ENCODE results near the gene THAP12. TPM values are rescaled to one million over a fixed set of nuclear protein-coding genes. Genes with fewer than 3 reads are reported as not detected.

Gene THAP12
- total RNA-seq, 1 experiment from 2014 or later = 42.5 TPM

GRCh38 chr11:76313913-76314740, 66.8 kb downstream of the THAP12 start:
- Histone ChIP-seq H3K18ac (ENCODE audit: insufficient read length, low read depth, low read length) (no peak overlapping the region), H4K8ac (replicated peaks; ENCODE audit: insufficient read length, low read depth, low read length) (no peak overlapping the region), H2AFZ (ENCODE audit: low read length) (no peak overlapping the region), H3K23ac (ENCODE audit: insufficient read length, low read depth, low read length) (no peak overlapping the region), H2BK20ac (ENCODE audit: low read depth, low read length, poor library complexity, severe bottlenecking) (no peak overlapping the region), H3K23me2 (ENCODE audit: insufficient read length, low read depth, low read length, poor library complexity, severe bottlenecking) (no peaks in the 10 kb centered on the region), H2BK15ac (ENCODE audit: low read depth, low read length) (no peak overlapping the region), H3K56ac (ENCODE audit: insufficient read length, low read depth, low read length) (no peak overlapping the region), H3K9ac (ENCODE audit: extremely low read depth, insufficient read length, low read length) (no peak overlapping the region), H4K20me1 (ENCODE audit: control insufficient read depth, insufficient read depth, insufficient read length) (no peaks in the 10 kb centered on the region), H2AK5ac (ENCODE audit: insufficient read length, low read length) (no peak overlapping the region), H2BK5ac (ENCODE audit: insufficient read length, low read length) (no peak overlapping the region), H3K4me2 (ENCODE audit: insufficient read depth, insufficient read length, low read length) (peak overlapping the region; percentile 2), H2BK12ac (ENCODE audit: insufficient read length, low read depth, low read length) (no peak overlapping the region), H3K4me1 (ENCODE audit: insufficient read depth, low read length) (no peaks in the 10 kb centered on the region), H3K14ac (ENCODE audit: insufficient read depth, low read length) (no peak overlapping the region), H3K27ac (ENCODE audit: insufficient read length, low read depth, low read length) (no peak overlapping the region), H3K79me2 (ENCODE audit: insufficient read depth, low read length) (no peaks in the 10 kb centered on the region), H3K79me1 (ENCODE audit: insufficient read depth, low read depth, low read length, poor library complexity, severe bottlenecking) (no peaks in the 10 kb centered on the region), H3K4ac (ENCODE audit: low read depth, low read length) (no peak overlapping the region), H2BK120ac (ENCODE audit: low read depth, low read length, poor library complexity, severe bottlenecking) (no peak overlapping the region), H3T11ph (ENCODE audit: low read length) (no peak overlapping the region), H3K27me3 (ENCODE audit: insufficient read depth, low read length) (no peaks in the 10 kb centered on the region), H3K9me3 (ENCODE audit: control insufficient read depth, low read depth, low read length) (no peaks in the 10 kb centered on the region), H4K5ac (ENCODE audit: insufficient read length, low read depth, low read length) (no peak overlapping the region), H4K91ac (ENCODE audit: insufficient read length, low read depth, low read length) (no peak overlapping the region)
- H3K4me3 Mint-ChIP-seq = no peak overlapping the region; a peak in 1 of 5 replicates
- no peak overlapping the region for H3K27ac Mint-ChIP-seq
- WGBS (ENCODE audit: extremely low coverage, insufficient read length, low lambda C conversion rate) = no CpG with 5 or more reads among the region's 15 CpGs
- no peaks in the 10 kb centered on the region for H3K36me3 Mint-ChIP-seq (ENCODE audit: insufficient read depth in 1 of 3, low read depth in 3 of 3)
- TF ChIP-seq, protein P1, sequence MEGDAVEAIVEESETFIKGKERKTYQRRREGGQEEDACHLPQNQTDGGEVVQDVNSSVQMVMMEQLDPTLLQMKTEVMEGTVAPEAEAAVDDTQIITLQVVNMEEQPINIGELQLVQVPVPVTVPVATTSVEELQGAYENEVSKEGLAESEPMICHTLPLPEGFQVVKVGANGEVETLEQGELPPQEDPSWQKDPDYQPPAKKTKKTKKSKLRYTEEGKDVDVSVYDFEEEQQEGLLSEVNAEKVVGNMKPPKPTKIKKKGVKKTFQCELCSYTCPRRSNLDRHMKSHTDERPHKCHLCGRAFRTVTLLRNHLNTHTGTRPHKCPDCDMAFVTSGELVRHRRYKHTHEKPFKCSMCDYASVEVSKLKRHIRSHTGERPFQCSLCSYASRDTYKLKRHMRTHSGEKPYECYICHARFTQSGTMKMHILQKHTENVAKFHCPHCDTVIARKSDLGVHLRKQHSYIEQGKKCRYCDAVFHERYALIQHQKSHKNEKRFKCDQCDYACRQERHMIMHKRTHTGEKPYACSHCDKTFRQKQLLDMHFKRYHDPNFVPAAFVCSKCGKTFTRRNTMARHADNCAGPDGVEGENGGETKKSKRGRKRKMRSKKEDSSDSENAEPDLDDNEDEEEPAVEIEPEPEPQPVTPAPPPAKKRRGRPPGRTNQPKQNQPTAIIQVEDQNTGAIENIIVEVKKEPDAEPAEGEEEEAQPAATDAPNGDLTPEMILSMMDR (conservative IDR thresholded peaks at IDR 0.05) = no peak
- DNase-seq = peak; percentile 76
- no peaks in the 10 kb centered on the region for H3K9me3 Mint-ChIP-seq
- H3K27me3 Mint-ChIP-seq (ENCODE audit: low read depth) = peaks cover 45% of the 10 kb centered on the region
- peaks cover 5 to 17% of the 10 kb centered on the region in 2 experiments for H3K4me1 Mint-ChIP-seq
